Measurements from ENCODE around the gene GRAP.
A peak's percentile ranks its signal among the peaks of the same experiment; 100 is the strongest.

GRAP gene

DNA sequence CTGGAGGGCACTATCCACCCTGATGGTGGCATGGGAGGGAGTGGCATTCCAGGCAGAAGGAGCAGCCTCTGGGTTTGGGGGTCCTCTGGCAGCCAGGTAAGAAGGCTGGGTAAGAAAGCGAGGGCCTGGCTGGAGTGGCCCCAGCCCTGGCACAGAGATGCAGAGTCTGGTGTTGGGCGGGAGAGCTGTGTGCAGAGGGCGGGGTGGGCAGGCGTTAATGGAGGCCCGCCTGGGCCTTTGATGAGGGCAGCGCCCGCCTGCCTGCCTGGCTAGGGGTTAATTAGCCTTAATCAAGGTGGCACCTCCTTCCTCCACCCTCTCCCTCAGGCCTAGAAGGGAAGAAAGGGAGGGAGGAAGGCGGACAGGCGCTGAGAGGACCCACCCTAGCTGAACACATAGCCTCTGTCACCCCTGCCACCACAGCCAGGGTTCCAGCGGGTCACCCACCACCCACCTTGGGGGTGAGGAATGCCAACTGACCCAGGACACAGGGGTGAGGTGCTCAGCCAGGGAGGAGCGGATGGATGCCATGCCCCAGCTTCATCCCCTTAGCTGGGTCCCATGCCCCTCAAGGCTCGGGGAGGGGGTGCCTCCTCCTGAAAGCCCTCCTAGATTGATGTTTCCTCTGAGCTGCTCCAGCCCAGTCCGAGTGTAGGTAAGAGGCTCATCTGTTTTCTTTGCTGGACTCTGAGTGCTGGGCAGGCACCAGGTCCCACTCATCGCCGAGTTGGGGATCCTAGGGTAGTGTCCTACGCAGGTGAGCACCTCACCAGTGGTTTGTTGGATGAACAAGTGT is 28.8 kb downstream of the GRAP start:
- no peak for DNase-seq

DNA sequence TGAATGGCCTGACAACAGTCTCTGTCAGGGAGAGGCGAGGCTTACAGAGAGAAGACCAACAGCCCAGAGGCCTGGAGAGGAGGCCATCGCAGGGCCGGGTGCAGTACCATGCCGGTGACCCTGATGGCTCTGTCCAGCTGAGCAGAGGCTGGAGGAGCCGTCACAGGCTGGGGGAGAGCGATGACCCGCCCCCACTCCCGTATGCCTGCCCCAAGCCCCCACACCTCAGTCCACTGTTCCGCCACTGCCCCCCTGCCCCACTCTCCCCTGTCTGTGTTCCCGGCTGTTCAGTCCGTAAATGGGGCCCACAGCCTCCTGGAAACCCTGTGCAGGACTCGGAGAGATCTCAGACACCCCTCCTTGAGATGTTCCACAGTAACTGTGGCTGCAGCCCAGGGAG is 29.4 kb downstream of the GRAP start:
- no peak for DNase-seq

DNA sequence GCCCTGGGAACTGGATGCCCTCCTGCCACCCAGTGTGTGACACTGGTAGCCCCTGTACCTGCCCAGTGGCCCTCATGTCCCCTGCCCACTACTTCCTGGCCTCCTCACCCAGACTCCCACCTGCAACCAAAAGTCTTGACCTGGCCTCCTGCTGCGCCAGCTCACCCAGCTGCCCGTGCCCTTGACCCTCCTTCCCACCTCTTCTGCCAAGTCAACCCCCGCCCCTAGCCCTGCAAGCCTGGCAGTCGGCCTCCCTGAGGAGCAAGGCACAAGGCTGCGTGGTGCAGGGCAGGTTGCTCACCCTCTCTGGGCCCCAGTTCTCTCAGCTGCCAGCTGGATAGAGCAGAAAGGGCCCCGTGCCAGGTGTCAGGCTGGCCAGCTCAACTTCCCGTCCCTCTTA is 29.9 kb downstream of the GRAP start:
- DNase-seq, result no peak

DNA sequence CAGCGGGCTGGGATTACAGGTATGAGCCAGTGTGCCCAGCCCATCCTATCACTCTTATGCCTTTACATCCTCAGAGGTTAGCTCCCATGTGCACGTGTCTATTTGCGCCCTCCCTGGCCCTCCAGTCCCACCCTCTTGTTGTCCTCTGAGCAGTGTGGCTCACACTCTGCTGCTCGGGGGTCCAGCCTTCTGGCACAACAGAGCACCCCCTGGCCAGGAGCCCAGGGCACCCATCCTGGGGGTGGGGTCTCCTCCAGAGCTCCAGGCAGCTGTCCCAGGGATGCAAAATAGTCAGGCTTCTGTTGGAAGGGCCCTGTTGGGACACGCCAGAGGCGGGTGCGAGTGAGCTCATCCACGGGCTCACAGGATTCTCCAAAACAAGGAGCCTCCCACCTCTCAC is 30.5 kb downstream of the GRAP start:
- no peak for DNase-seq

DNA sequence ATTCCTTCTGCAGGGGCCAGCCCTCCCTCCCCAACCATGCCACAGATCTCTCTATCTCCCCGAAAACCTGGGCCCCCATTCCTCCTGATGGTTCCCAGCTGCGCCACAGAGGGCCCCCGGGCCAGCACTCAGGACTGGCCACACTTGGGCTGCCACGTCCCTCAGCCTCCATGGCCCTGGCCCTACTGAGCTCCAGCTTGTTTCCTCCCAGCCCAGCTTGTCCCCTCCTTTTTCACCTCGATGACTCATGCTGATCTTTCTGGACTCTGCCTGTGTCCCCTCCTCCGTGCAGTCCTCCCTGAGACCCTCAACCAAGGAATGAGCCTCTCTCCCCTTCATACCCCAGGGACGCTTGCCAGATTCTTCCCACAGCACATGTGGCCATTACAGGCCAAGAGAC is 31.3 kb downstream of the GRAP start:
- no peak for DNase-seq

DNA sequence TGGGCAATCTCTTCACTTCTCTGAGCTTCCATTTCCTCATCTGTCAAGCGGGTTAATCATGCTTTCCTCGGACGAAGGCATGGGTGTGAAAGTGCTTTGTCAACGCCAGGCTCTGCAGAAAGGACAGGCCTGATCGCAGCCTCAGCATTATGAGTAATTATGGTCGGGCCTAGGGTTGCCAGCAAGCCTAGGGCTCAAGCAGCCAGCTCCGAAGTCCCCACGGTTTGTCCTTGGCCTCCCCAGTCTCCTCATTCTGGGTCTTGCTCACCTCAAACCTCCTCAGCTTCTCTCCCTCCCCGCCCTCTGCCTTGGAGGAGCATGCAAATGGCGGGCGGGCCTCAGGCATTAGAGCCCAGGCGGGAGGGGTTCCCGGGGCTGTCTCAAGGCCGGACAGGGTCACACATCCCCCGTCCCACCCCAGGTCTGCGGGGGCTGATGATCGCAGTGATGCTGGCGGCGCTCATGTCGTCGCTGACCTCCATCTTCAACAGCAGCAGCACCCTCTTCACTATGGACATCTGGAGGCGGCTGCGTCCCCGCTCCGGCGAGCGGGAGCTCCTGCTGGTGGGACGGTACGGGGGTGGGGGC is 32.0 kb downstream of the GRAP start:
- DNase-seq, result no peak

DNA sequence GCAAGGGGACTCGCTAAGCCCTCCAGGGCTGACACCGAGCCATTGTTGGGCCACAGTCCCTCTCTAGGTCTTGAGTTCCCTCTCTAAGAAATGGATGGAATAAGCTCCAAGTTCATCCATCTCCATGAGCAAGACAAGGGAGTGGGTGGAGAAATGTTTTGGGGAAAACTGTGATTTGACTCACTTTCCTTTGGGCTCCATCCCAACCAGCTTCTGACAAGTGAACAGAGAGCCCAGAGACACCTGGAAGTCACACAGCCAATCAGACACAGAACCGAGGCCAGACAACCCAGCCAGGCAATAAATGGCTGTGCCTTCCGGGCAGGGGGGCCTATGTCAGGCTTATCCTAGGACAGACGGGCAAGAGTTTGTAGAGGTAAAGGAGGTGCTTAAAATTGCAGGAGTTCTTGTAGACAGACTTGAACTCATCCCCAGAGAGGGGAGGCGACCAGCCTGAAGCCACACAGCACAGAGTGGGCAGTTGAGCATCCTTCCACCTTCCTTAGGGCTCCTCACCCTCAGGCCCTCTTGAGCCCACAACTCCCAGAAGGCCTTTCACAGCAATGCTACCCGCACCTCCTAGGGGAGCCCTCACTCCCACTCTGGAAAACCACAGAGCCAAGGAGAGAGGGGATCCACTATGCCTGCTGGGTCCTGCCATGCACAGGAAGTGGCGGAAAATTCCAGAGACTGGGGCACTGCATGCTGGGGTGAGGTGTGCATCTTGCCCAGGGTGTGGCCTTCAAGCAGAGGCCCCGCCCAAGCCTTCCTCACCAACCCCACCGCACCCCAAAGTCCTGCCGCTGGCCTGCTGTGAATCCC is 32.7 kb downstream of the GRAP start:
- DNase-seq, result no peak

DNA sequence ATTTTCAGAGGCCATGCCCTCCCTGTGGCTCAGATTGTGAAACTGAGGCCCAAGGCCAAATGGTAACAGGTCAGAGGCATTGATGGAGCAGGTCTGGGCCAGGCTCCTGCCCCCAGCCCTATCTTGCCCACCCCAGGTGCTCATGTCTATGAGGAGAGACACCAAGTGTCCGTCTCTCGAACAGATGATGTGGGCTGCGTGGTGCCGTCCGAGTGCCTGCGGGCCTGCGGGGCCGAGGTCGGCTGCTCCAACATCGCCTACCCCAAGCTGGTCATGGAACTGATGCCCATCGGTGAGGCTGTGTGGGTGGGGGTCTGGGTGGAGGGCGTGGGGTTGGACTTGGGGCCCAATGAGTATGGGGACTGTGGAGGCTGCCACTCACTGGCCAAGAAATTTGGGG is 33.5 kb downstream of the GRAP start:
- no peak for DNase-seq

DNA sequence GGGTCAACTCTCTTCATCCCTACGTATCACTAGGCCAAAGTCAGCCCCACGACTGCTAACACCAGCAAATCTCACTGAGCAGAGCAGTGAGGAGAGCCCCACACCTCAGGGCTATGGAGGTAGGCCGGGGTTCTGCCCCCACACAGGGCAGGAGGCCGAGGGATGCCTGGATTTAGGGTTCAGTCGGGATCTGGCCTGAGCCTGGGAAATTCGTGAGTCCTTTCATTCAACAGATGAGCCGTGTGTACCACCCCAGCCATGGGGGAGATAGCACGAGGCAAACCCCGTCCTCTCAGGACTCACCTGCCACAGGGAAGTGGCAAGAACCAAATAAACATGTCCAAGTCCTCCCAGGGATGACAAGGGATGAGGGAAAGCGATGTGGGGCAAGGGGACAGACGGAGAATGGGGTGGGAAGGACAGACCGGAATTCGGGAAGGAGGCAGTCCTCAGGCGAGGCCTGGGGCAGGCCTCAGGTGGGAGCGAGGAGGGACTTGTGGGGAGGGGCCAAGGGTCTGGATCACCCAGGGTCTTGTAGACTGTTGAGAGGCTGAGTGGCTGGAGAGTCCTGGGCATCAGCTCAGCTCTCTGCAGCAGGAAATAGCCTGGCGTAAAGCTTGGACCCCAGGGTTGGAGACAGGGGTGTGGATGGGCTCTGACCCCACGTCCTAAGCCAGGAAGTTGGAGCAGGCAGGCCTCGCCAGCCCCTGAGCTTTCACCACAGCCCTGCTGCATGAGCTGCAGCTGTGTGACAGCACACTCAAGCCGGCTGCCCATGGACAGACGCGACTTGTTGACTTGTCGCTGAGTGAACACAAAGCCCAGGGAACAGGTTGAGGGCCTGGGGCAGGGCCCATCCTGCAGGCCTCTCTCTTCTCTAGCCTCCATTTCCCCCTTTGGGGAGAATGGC is 34.3 kb downstream of the GRAP start:
- DNase-seq, result no peak

DNA sequence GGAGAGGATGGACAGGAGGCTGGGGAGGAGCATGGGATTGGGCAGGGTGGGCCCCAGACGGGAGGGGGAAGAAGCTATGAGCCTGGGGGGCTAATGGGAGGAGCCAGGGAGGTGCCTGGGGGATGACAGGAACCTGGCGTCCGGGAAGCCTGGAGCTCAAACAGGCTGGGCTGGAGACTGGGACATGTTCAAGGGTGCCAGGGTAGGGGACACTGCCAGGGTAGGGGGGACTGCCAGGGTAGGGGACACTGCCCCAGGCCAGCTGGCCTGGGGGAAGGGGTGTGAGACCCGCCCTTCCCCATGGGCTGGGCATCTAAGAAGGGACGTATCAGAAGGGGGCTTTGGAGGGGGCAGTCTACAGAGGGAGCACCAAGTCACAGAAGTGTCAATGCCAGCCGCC is 35.2 kb downstream of the GRAP start:
- DNase-seq, result no peak

DNA sequence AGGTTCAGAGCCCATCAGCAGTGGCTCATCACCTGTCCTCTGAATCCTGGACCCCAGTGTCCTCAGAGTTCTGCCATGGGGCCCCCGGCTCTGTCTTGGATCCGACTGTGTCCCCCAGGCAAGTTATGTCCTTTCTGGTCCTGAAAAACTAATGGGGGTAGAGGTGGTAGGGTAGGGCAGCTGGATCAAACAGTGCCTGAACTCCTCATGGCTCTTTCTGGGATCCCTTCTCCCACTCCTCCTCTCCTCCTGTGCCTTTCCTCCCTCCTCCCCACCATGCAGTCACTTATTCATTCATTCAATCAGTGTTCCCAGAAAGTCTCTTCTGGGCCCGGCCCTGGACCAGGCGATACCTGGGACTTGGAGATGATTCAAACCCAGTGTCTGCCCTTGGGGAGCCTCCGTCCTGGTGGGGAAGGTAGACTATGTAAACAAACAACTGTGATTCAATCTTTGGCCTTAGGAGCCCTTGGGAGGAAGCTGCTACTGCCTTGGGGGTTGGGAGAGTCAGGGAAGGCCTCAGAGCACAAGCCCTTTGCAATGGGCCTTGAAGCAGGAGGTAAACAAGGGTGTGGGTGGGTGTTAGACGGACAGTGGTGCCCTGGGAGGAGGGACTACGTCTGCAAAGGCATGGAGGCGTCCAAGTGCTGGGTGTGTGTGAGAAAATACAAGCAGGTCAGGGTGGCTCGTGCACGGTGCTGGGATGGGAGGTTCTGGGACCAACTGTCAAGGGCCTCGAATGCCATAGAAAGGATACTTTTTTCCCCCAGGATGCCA is 35.8 kb downstream of the GRAP start:
- DNase-seq, result no peak

DNA sequence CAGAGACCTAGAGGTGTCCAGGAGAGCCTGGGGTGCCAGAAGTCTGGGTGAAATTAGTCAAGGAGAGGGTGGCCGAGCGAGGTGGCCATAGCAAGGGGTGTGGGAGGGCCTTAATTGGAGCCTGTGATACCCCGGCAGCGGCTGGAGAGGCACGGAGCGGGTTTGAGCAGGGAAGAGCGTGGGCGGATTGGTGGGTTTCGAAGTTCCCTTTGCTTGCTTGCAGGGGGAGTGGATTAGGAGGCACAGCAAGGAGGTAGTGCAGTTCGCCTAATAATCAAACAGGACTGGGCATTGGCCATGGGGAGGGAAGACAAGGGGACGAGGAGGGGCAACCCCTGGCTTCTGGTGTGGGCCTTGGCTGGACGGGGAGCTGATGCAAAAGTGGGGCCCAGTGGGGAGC is 36.8 kb downstream of the GRAP start:
- DNase-seq, result no peak

DNA sequence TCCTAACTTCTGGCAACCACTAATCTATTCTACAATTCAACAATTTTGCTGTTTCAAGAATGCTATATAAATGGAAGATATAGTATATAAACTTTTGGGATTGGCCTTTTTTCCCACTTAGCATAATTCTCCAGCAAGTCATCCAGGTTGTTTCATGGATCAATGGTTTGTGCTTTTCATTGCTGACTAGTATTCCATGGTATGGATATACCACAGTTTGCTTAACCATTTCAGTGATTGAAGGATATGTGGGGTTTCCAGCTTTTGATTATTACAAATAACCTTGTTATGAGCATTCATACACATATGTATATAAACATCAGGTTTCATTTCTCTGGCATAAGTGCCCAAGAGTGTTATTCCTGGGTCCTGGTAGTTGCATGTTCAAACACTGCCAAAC is 40.1 kb downstream of the GRAP start:
- no peak for DNase-seq

DNA sequence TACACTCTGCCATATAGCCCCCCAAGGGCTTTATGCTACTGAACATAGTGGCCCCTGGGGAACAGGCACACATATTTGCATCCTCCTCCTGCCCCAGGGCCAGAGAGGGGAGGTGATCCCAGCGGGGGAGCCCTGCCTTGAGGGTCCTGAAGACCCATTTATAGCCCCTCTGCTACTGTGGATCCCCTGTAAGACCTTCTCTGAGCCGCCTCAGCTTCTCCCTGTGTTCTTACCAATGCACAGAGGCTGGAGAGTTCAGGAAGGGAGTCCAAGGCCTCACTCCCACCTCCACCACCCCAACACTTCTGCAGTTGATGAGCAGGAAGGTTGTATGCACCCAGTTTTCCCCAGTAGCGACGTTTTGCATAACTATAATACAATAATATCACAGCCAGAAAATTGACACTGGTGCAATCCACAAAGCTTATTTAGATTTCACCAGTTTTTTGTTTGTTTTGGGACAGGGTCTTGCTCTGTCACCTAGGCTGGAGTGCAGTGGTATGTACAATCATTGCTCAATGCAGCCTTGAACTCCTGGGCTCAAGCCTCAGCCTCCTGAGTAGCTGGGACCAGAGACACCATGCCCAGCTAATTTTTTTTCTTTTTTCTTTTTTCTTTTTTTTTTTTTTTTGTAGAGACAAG is 40.8 kb downstream of the GRAP start:
- DNase-seq, result no peak

DNA sequence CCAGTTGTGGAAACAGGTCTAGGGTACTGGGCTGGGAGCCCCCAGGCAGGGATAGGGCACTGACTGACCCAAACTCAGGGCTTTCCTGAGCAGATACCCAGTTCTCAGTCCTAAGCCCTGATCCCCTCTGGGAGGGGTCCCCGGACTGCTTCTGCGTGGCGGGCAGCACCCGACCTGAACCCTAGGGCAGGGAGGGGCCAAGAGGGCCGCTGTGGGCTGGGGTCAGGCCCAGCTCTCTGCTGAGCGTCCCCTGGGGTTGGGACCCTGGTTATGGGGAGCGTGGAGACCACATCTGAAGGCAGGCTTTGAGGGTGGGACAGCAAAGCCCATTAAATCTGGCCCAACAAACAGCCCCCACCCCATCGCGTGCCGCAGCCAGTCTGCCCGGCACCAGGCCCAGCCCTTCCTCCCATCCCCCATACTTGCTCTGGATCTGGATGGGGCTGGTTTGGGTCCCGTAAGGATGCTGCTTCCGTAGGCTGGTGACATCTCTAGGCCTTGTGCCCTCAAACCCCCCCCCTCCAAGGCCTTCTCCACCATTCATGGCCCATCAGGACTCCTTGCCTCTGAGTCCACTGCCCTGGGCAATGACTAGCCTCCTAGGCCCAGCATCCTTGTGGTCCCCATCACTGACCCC is 41.5 kb downstream of the GRAP start:
- DNase-seq, result no peak

DNA sequence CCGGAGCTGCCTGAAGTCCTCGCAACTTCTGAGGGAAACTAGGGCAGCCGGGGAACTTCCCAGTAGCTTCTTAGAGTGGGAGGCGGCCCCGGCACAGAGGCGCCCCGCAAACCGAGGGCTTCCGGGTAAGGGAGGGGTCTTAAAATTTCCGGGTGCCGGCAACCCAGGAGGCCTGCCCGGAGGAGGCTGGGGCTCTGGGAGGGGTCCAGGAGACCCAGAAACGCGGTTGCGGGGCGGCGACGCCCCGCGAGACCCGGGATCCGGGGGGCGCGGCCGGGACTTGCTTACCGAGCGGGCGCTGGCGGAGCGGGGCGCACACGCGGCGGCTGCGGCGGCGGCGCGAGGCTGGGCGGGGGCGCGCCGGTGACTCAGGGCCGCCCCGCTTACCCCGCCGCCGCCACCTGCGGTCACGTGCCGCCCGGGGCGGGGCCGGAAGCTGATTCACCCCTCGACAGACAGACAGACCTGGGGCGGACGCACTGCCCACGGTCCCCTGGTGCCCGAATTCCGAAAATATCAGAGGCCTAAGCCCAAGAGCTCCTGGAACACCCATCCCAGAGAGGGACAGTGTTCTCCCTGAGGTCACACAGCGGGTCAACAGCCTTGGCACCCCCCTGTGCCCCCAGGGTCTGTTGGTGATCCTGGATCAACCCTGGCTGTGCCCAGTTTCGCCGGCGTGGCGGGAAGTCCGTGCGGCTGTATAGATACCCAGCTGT is 42.2 kb downstream of the GRAP start, which contains the start of gene FAM83G:
FAM83G (minus strand) TSS at position 344 of the 716 bp plus-strand sequence. CDS start 723 bp downstream, outside the sequence.
- peak; percentile 72 for DNase-seq

DNA sequence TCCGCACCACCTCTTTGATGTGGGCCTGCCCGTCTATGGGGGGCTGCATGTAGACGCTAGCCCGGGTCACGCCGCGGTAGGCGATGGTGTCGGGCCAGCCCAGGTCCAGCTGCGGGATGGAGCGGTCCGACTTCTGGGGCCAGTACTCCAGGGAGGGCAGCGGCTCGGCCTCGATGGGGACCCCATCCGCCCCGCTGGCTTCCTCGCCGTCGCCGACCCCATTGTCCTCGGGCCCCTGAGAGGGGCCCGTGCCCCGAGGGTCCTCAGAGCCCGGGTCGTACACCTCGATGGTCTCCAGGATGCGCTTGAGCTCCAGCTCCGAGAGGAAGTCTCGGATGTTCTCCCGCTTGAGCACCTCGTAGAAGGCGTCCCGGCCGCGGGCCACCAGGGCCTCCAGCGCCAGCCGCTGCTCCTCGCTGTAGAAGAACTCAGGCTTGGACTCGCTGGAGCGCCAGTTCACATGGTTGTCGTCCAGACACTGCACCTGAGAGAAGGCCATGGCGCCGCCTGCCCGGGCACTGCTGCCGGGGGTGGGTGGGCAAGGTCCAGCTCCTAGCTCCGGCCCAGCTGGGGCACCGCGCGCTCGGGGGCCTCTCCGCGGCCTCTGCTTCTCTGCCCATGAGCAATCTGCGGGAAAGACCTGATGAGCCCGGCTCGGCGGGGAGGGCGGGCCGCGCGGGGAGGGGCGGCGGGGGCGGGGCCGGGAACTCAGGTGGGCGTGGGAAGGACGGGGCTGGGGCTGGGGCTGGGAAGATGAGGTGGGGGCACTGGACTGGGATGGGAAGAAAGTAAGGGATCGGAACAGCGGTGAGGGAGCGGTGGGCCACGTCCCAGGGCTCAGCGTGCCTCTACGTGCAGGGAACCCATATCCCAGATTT is 43.0 kb downstream of the GRAP start:
- DNase-seq, result peak; percentile 19

DNA sequence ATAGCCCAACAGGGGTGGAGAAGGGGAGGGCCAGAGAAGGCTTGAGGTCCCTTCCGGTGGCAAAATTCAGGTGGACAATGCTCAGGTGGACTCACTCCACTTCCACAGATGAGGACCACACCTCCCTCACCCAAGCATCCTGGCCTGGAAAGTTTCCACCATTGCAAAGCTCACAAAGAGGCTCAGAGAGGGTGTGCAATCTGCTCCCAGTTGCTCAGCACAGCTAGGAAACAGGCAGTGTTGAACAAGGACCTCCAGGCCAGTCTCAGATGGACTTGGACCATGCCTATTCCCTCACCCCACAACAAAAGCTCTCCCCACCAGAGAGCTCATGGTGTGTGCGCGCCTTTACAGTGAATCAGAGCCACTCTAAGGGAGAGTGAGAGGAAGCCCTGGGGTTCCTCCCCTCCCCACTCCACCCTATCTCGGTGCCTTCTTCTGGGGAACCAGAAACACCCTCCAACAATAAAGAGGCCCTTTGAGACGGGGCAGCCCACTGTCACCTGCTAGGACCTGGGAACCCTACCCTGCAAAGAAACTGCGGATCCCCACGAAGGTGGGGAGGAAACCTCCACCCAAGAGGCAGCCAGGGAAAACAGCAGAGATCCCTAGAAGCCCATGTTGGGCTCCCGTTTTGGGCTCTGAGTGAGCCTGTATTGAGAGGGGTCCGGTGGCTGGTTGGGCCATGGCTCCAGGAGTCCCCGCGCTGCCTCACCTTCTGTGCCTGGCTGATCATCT is 43.8 kb downstream of the GRAP start:
- DNase-seq, result no peak
